SK-MEL-5 (cell line): ENCODE data around the gene APPBP2. TPM values are rescaled to one million over a fixed set of nuclear protein-coding genes. Genes with fewer than 3 reads are reported as not detected.
"Not testable (repeated sequence)": the region's sequence is repeated elsewhere in the genome, so short reads cannot be mapped to it uniquely, and the experiment has no call there.

ENCODE experiments used
- DNase-seq: peaks from one replicate; pipeline ENCODE4 v3.0.0-alpha.2; 2016; ENCODE audit warnings: low read depth, low spot score
- in situ Hi-C: cut with HindIII; loops from 2 replicates; pipeline ENCODE4 v1.10.0; 2016; ENCODE audit warnings: low sequenced_read_pairs, high pct_unique_total_duplicates, low pct_unique_long_range_greater_than_20kb
- total RNA-seq: library from RNA; depleted of rRNA; stranded (reverse); fragments of >200 nt; shearing (Covaris generic); gene quantifications from 2 replicates; pipeline ENCODE4 v1.2.3, GENCODE V29; 2014

APPBP2 gene
- total RNA-seq, 1 experiment from 2014 or later = 68.1 TPM

GRCh38 chr17:60463157-60463835 is 62.7 kb downstream of the APPBP2 start:
- DNase-seq = no peak
- in situ Hi-C loops = no loop called here

- in situ Hi-C loops = no loop called here
- DNase-seq = no peak
Observed at GRCh38 chr17:60461584-60461983, 64.5 kb downstream of the APPBP2 start.

GRCh38 chr17:60457148-60457547 is 68.9 kb downstream of the APPBP2 start:
- in situ Hi-C loops = no loop called here
- DNase-seq = no peak

GRCh38 chr17:60455378-60455777 is 70.7 kb downstream of the APPBP2 start:
- in situ Hi-C loops = no loop called here
- DNase-seq = no peak

- in situ Hi-C loops = no loop called here
- no peak for DNase-seq
Observed at GRCh38 chr17:60451965-60452364, 74.1 kb downstream of the APPBP2 start.

GRCh38 chr17:60451071-60451470 is 75.0 kb downstream of the APPBP2 start:
- no peak for DNase-seq
- in situ Hi-C loops = no loop called here

- in situ Hi-C loops = no loop called here
- no peak for DNase-seq
Observed at GRCh38 chr17:60447375-60447774, 78.7 kb downstream of the APPBP2 start.

- in situ Hi-C loops = no loop called here
- no peak for DNase-seq
Observed at GRCh38 chr17:60445144-60445543, 80.9 kb downstream of the APPBP2 start.

- in situ Hi-C loops = no loop called here
- DNase-seq = peak; percentile 70
Observed at GRCh38 chr17:60443713-60444112, 82.3 kb downstream of the APPBP2 start.

GRCh38 chr17:60442271-60443173 is 83.5 kb downstream of the APPBP2 start:
- DNase-seq = peak; percentile 96
- in situ Hi-C loops = no loop called here

GRCh38 chr17:60439501-60439900 is 86.5 kb downstream of the APPBP2 start:
- in situ Hi-C loops = no loop called here
- DNase-seq = no peak

GRCh38 chr17:60436676-60437075 is 89.4 kb downstream of the APPBP2 start:
- in situ Hi-C loops = no loop called here
- no peak for DNase-seq

GRCh38 chr17:60435244-60436167 is 90.5 kb downstream of the APPBP2 start:
- peak; percentile 96 for DNase-seq
- in situ Hi-C loops = no loop called here

GRCh38 chr17:60433021-60433997 is 92.7 kb downstream of the APPBP2 start:
- DNase-seq, in situ Hi-C loops: not testable (repeated sequence)

- in situ Hi-C loops, DNase-seq: not testable (repeated sequence)
Observed at GRCh38 chr17:60430561-60430960, 95.5 kb downstream of the APPBP2 start.

GRCh38 chr17:60428491-60428890 is 97.6 kb downstream of the APPBP2 start:
- DNase-seq, in situ Hi-C loops: not testable (repeated sequence)

- no peak for DNase-seq
- in situ Hi-C loops = no loop called here
Observed at GRCh38 chr17:60426596-60426995, 99.4 kb downstream of the APPBP2 start.
